ENCODE results near the gene NPSR1.
"Not testable (repeated sequence)": the region's sequence is repeated elsewhere in the genome, so short reads cannot be mapped to it uniquely, and the experiment has no call there.

DNA sequence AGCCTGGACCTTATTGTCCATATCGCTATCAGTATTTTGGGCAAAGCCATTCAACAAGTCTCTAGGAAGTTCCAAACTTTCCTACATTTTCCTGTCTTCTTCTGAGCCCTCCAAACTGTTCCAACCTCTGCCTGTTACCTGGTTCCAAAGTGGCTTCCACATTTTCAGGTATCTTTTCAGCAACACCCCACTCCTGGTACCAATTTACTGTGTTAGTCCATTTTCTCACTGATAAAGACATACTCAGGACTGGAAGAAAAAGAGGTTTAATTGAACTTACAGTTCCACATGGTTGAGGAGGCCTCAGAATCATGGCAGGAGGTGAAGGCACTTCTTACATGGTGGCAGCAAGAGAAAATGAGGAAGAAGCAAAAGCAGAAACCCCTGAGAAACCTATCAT, 225.8 kb downstream of the NPSR1 start:
- not testable (repeated sequence) for TF ChIP-seq CTCF (IDR thresholded peaks at IDR 0.05; ENCODE audit: poor library complexity); EZH2 (IDR thresholded peaks at IDR 0.05; ENCODE audit: borderline replicate concordance)

All from hepatocyte (in vitro differentiated cells).